Measurements from ENCODE around the gene HIRA. TPM values are rescaled to one million over a fixed set of nuclear protein-coding genes. Genes with fewer than 3 reads are reported as not detected.

Gene HIRA
- total RNA-seq, 2 donors from 2014 or later = 23.8 to 25.7 TPM

DNA sequence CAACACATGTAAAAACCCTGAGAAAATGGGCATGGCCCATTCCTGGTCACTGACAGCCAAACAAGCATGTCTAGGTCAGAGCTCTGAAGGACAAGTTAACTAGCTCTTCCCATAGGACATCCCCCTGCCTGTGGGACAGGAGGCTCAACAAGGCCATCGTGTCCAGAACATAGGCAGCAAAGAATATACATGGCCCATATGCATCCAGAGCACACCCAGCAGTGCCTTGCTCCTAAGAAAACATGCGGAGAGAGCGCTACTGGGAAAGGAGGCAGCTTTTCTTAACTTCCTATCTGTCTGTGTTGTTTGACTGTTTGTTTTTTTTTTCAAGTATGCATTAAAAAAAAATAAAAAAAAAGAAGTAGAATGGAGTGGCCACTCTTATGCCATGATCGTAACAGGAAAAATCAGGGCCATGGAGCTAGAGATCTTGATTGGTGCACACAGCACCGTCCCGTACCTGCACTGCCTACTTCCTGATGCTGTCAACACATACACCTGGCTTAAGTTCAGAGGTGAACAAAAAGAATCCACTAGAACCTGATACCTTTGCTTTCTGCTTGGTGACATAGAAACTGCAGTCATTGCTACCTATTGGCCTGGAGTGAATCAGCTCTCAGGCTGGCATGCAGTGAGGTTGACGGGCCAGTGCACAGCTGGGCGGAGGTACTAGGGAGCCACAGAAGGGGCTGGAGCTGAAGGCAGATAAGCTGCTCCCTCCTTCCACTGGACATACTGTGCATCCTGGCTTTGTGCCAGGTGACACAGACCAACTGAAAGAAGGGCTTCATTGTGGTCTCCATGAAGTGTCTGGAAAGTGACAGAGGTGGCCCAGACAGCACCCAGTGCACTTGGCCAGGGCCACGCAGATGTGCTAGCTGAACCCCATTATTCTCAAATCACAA lies 35.6 kb upstream of the HIRA start:
- Histone ChIP-seq H3K9me3 (no peaks in the 10 kb centered on the region), H3K4me3 (no peak overlapping the region), H3K4me1 (ENCODE audit: control insufficient read depth in 1 of 2, low read depth in 2 of 2) (no peaks in the 10 kb centered on the region), H3K36me3 (peaks cover 72% of the 10 kb centered on the region), H3K27me3 (replicated peaks; ENCODE audit: insufficient read depth) (no peaks in the 10 kb centered on the region), H3K27ac (no peak overlapping the region)
- DNase-seq (ENCODE audit: low spot score) = no peak
- no peak for ATAC-seq (ENCODE audit: insufficient number of reproducible peaks, low FRiP score, low read depth)
- TF ChIP-seq, protein P1, sequence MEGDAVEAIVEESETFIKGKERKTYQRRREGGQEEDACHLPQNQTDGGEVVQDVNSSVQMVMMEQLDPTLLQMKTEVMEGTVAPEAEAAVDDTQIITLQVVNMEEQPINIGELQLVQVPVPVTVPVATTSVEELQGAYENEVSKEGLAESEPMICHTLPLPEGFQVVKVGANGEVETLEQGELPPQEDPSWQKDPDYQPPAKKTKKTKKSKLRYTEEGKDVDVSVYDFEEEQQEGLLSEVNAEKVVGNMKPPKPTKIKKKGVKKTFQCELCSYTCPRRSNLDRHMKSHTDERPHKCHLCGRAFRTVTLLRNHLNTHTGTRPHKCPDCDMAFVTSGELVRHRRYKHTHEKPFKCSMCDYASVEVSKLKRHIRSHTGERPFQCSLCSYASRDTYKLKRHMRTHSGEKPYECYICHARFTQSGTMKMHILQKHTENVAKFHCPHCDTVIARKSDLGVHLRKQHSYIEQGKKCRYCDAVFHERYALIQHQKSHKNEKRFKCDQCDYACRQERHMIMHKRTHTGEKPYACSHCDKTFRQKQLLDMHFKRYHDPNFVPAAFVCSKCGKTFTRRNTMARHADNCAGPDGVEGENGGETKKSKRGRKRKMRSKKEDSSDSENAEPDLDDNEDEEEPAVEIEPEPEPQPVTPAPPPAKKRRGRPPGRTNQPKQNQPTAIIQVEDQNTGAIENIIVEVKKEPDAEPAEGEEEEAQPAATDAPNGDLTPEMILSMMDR (IDR thresholded peaks at IDR 0.05) = no peak

- no peaks in the 10 kb centered on the region for H3K9me3 ChIP-seq
- no peak overlapping the region for H3K27ac ChIP-seq
- TF ChIP-seq, protein P1 (IDR thresholded peaks at IDR 0.05) = no peak
- ATAC-seq (ENCODE audit: insufficient number of reproducible peaks, low FRiP score, low read depth) (no peak), DNase-seq (ENCODE audit: low spot score) (no peak)
- H3K4me3 ChIP-seq = no peak overlapping the region
- H3K4me1 ChIP-seq (ENCODE audit: control insufficient read depth in 1 of 2, low read depth in 2 of 2) = no peaks in the 10 kb centered on the region
- H3K36me3 ChIP-seq = peaks cover 66% of the 10 kb centered on the region
- no peaks in the 10 kb centered on the region for H3K27me3 ChIP-seq (replicated peaks; ENCODE audit: insufficient read depth)
These were observed 34.7 kb upstream of the HIRA start for GRCh38 chr22:19466126-19466716.

DNA sequence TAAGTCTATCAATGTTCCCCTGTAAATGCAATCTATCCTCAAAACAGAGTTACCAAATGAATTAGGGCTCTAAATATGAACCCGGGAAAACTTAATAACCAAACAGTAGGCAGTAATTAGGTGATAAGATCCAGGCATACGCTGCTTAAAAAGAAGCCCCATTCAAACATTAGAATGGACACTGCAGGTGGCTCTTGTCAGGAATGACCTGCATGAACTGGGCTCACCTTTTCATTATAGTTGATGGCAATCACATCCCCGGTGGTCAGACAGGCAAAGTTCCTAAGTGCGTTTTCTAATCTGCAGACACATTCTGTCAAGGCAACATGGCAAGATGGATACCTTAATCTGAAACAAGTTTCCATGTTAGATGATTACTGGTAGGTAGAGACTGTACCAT lies 33.4 kb upstream of the HIRA start:
- H3K27ac ChIP-seq = no peak overlapping the region
- TF ChIP-seq, protein P1 (IDR thresholded peaks at IDR 0.05) = no peak

DNA sequence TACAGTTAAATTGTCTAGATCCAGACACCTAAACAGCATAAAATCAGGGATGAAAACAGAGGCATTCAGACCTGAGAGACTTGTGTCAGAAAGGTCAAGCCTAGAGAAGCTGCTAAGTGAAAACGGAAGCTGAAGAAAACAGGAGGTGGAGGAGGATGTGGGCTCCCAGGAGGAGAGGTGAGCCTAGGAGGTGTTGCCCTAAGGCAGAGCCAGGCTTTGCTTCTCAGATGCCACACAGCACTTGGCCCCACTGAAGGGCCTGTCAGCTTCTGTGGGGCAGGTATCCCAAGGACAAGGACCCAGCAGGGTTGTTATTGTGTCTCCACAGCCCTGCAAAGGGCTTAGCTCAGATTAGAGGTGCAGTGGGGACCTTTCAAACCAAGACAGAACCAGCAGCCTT lies 33.0 kb upstream of the HIRA start:
- Histone ChIP-seq H3K4me1 (ENCODE audit: control insufficient read depth in 1 of 2, low read depth in 2 of 2) (no peaks in the 10 kb centered on the region), H3K27ac (no peak overlapping the region), H3K9me3 (no peaks in the 10 kb centered on the region), H3K27me3 (replicated peaks; ENCODE audit: insufficient read depth) (no peaks in the 10 kb centered on the region), H3K36me3 (peaks cover 50% of the 10 kb centered on the region), H3K4me3 (no peak overlapping the region)
- TF ChIP-seq, protein P1 (IDR thresholded peaks at IDR 0.05) = no peak
- ATAC-seq (ENCODE audit: insufficient number of reproducible peaks, low FRiP score, low read depth) (no peak), DNase-seq (ENCODE audit: low spot score) (no peak)

More for the DNA sequence above, 33.4 kb upstream of the HIRA start:
- Histone ChIP-seq H3K27me3 (replicated peaks; ENCODE audit: insufficient read depth) (no peaks in the 10 kb centered on the region), H3K4me3 (no peak overlapping the region), H3K36me3 (peaks cover 55% of the 10 kb centered on the region), H3K4me1 (ENCODE audit: control insufficient read depth in 1 of 2, low read depth in 2 of 2) (no peaks in the 10 kb centered on the region), H3K9me3 (no peaks in the 10 kb centered on the region)
- DNase-seq (ENCODE audit: low spot score) (no peak), ATAC-seq (ENCODE audit: insufficient number of reproducible peaks, low FRiP score, low read depth) (no peak)
